Sigmoid colon (tissue), 7 donors: ENCODE measurements around the gene STN1. TPM values are rescaled to one million over a fixed set of nuclear protein-coding genes. Genes with fewer than 3 reads are reported as not detected.

Source experiments
- DNase-seq: peaks from one replicate; pipeline ENCODE4 v3.0.0-alpha.2; 2019
- H3K27ac ChIP-seq, 4 donors: fragments of 200-600 bp; sonication (generic); one replicate each; pipeline ENCODE4 v1.5.1; 2016 to 2019; ENCODE audit warnings: mild to moderate bottlenecking in 1 of 4
- H3K27me3 ChIP-seq, 3 donors: fragments of 200-600 bp; sonication (generic); one replicate each; pipeline ENCODE4 v1.5.1; 2019; ENCODE audit warnings: mild to moderate bottlenecking in 1 of 3
- H3K36me3 ChIP-seq, 4 donors: fragments of 200-600 bp; sonication (generic); one replicate each; pipeline ENCODE4 v1.5.1; 2016 to 2019
- H3K4me1 ChIP-seq, 4 donors: fragments of 200-600 bp; sonication (generic); one replicate each; pipeline ENCODE4 v1.5.1; 2017 to 2019
- H3K4me3 ChIP-seq, 4 donors: fragments of 200-600 bp; sonication (generic); one replicate each; pipeline ENCODE4 v1.5.1; 2017 to 2019; ENCODE audit warnings: mild to moderate bottlenecking in 2 of 4, moderate library complexity in 1 of 4
- H3K9me3 ChIP-seq, 4 donors: fragments of 200-600 bp in 3 of 4; sonication (generic) in 3 of 4; one replicate each; pipeline versions ENCODE4 v1.5.1 to v1.6.1; 2013 to 2019
- CTCF ChIP-seq, 4 experiments: fragments of 450-650 bp in 3 of 4; fragments of 200-600 bp in 1 of 4; IDR thresholded peaks; one replicate each; pipeline ENCODE4 v1.5.1; 2016 to 2019; ENCODE audit warnings: antibody characterized with exemption in 4 of 4, mild to moderate bottlenecking in 3 of 4, moderate library complexity in 2 of 4
- EP300 ChIP-seq, 4 donors: sonication (generic); formaldehyde crosslinking; IDR thresholded peaks; one replicate each; pipeline ENCODE4 v1.6.1; 2017; ENCODE audit warnings: antibody characterized with exemption in 4 of 4
- POLR2A ChIP-seq, 2 donors: fragments of 450-650 bp; IDR thresholded peaks; one replicate each; pipeline ENCODE4 v1.6.1; 2016; ENCODE audit warnings: antibody characterized with exemption in 2 of 2, mild to moderate bottlenecking in 2 of 2, moderate library complexity in 2 of 2
- POLR2AphosphoS5 ChIP-seq, 4 donors: sonication (generic); formaldehyde crosslinking; IDR thresholded peaks; one replicate each; pipeline ENCODE4 v1.6.1; 2017; ENCODE audit warnings: antibody characterized with exemption in 4 of 4
- WGBS, 2 donors: extraction: QIAGEN DNeasy Blood & Tissue Kit; methylation state at CpG; one replicate each; pipeline ENCODE4 v1.1.7; 2013; 5-methylcytosine and 5-hydroxymethylcytosine counted together
- intact Hi-C: fragments of 100-400 bp; cut with DNase I; formaldehyde crosslinking; loops from one replicate; pipeline ENCODE4 v1.15.1; 2023
- polyA plus RNA-seq, 3 donors: library from polyadenylated mRNA; stranded (reverse); fragments of 200-250 nt; gene quantifications; one replicate each; pipeline ENCODE4 v1.2.3, GENCODE V29; 2013
- total RNA-seq, 4 donors: library from RNA; depleted of rRNA; stranded (reverse); fragments of >200 nt; gene quantifications; one replicate each; pipeline ENCODE4 v1.1.0, GENCODE V29; 2016
- donor health status: healthy with polysubstance abuse.
- donor health status: Bipolar disorder and iron deficiency.
- donor health status: healthy.

STN1 gene
- total and polyA plus RNA-seq, 7 donors, result 16.0 to 27.7 (median 22.4) TPM

- Histone ChIP-seq H3K27ac (peak within 1 kb of the TSS; percentile 73 to 85 (median 78)), H3K27me3 (no peaks in the 10 kb centered on the region), H3K36me3 (no peaks in the 10 kb centered on the region), H3K4me3 (peak within 1 kb of the TSS; percentile 57 to 73 (median 66)), H3K4me1 (peaks cover 0 to 57% (median 40%) of the 10 kb centered on the region in 4 donors), H3K9me3 (no peaks in the 10 kb centered on the region)
- peak; percentile 73 for DNase-seq
- intact Hi-C loops, result loop anchor here (5.0 to 10.0 kb wide), 2 partner anchors 83 to 261 kb away; no protein-coding TSS in a partner anchor
- WGBS, 2 donors, result 1% methylated on average over 54 of the region's 54 CpGs
- no peak for TF ChIP-seq POLR2A (IDR thresholded peaks at IDR 0.05)
- TF ChIP-seq CTCF (IDR thresholded peaks at IDR 0.05), result peak in 1 of 4 experiments; percentile 24
- TF ChIP-seq EP300 (IDR thresholded peaks at IDR 0.05), result no peak
- peak in 3 of 4 donors; percentile 15 to 54 (median 43) for TF ChIP-seq POLR2AphosphoS5 (IDR thresholded peaks at IDR 0.05)
Measured at GRCh38 chr10:103855424-103855823, 62.6 kb downstream of the STN1 start, which contains the start of gene SH3PXD2A. SH3PXD2A (minus strand) TSS chr10:103855576; CDS start chr10:103855266, 310 bp downstream.

- peaks cover 0 to 62% (median 46%) of the 10 kb centered on the region in 4 donors for H3K4me1 ChIP-seq
- H3K27me3 ChIP-seq, result no peaks in the 10 kb centered on the region
- WGBS, 2 donors, result 0 to 1% methylated on average over 53 of the region's 53 CpGs
- no peaks in the 10 kb centered on the region for H3K36me3 ChIP-seq
- TF ChIP-seq CTCF (IDR thresholded peaks at IDR 0.05) (peak in 1 of 4 experiments; percentile 24), EP300 (IDR thresholded peaks at IDR 0.05) (no peak)
- peak; percentile 78 for DNase-seq
- peak overlapping the region; percentile 57 to 73 (median 66) for H3K4me3 ChIP-seq
- H3K27ac ChIP-seq, result peak overlapping the region; percentile 73 to 85 (median 78)
- intact Hi-C loops, result loop anchor here (5.0 to 10.0 kb wide), 2 partner anchors 83 to 260 kb away; no protein-coding TSS in a partner anchor
- H3K9me3 ChIP-seq, result no peaks in the 10 kb centered on the region
Measured at GRCh38 chr10:103854686-103855391, 63.1 kb downstream of the STN1 start.

- H3K27me3 ChIP-seq, result no peaks in the 10 kb centered on the region
- intact Hi-C loops, result loop anchor here (10.0 kb wide), 1 partner anchor 259 kb away; no protein-coding TSS in a partner anchor
- no peaks in the 10 kb centered on the region for H3K9me3 ChIP-seq
- peaks cover 0 to 68% (median 51%) of the 10 kb centered on the region in 4 donors for H3K4me1 ChIP-seq
- DNase-seq, result no peak
- H3K4me3 ChIP-seq, result peak overlapping the region; percentile 57 to 73 (median 66)
- TF ChIP-seq POLR2AphosphoS5 (IDR thresholded peaks at IDR 0.05) (no peak), EP300 (IDR thresholded peaks at IDR 0.05) (no peak), CTCF (IDR thresholded peaks at IDR 0.05) (no peak), POLR2A (IDR thresholded peaks at IDR 0.05) (no peak)
- H3K27ac ChIP-seq, result peak overlapping the region; percentile 73 to 85 (median 78)
- H3K36me3 ChIP-seq, result no peaks in the 10 kb centered on the region
- 1 to 9% methylated on average over 13 of the region's 13 CpGs for WGBS, 2 donors
Measured at GRCh38 chr10:103854265-103854685, 63.7 kb downstream of the STN1 start.

- H3K4me3 ChIP-seq, result peak overlapping the region in 3 of 4 donors; percentile 63 to 73 (median 70)
- 21 to 60% methylated on average over 9 of the region's 9 CpGs for WGBS, 2 donors
- H3K27me3 ChIP-seq, result no peaks in the 10 kb centered on the region
- no peak for TF ChIP-seq EP300 (IDR thresholded peaks at IDR 0.05)
- no peak for TF ChIP-seq POLR2A (IDR thresholded peaks at IDR 0.05)
- no peak for TF ChIP-seq CTCF (IDR thresholded peaks at IDR 0.05)
- TF ChIP-seq POLR2AphosphoS5 (IDR thresholded peaks at IDR 0.05), result no peak
- no peaks in the 10 kb centered on the region for H3K9me3 ChIP-seq
- intact Hi-C loops, result loop anchor here (10.0 kb wide), 1 partner anchor 259 kb away; no protein-coding TSS in a partner anchor
- H3K27ac ChIP-seq, result peak overlapping the region; percentile 73 to 85 (median 78)
- no peaks in the 10 kb centered on the region for H3K36me3 ChIP-seq
- H3K4me1 ChIP-seq, result peaks cover 0 to 72% (median 54%) of the 10 kb centered on the region in 4 donors
- DNase-seq, result peak; percentile 67
Measured at GRCh38 chr10:103853428-103854264, 64.3 kb downstream of the STN1 start.
